GM12878 (cell line): Measurements from ENCODE around the gene ANXA3. TPM values are rescaled to one million over a fixed set of nuclear protein-coding genes. Genes with fewer than 3 reads are reported as not detected.

Experiments
- ASH2L ChIP-seq: fragments of 300-600, 200-600 bp; sonication (generic); IDR thresholded peaks from 2 replicates; pipeline ENCODE4 v1.6.1; 2017; ENCODE audit warnings: low read depth, mild to moderate bottlenecking, borderline replicate concordance
- BCLAF1 ChIP-seq: fragments of 450-650 bp; IDR thresholded peaks from 2 replicates; pipeline ENCODE4 v1.6.1; 2017; ENCODE audit warnings: antibody characterized with exemption, mild to moderate bottlenecking, moderate library complexity
- BMI1 ChIP-seq: fragments of 450-650 bp; IDR thresholded peaks from 2 replicates; pipeline ENCODE4 v1.6.1; 2016; ENCODE audit warnings: mild to moderate bottlenecking, moderate library complexity, borderline replicate concordance
- BRCA1 ChIP-seq: IDR thresholded peaks from 2 replicates; pipeline ENCODE4 v1.6.1; 2011; ENCODE audit warnings: low read depth, low read length, improper control_type of control experiment
- CHD4 ChIP-seq: fragments of 200-600 bp; sonication (generic); IDR thresholded peaks from 2 replicates; pipeline ENCODE4 v1.6.1; 2016; ENCODE audit warnings: mild to moderate bottlenecking
- IKZF2 ChIP-seq, 2 experiments: fragments of 450-650 bp; IDR thresholded peaks; 2 replicates each; pipeline ENCODE4 v1.6.1; 2017; ENCODE audit warnings: mild to moderate bottlenecking in 2 of 2, moderate library complexity in 2 of 2
- NFXL1 ChIP-seq: fragments of 450-650 bp; IDR thresholded peaks from 2 replicates; pipeline ENCODE4 v1.6.1; 2017; ENCODE audit warnings: antibody characterized with exemption, mild to moderate bottlenecking, borderline replicate concordance
- PBX3 ChIP-seq: IDR thresholded peaks from 2 replicates; pipeline ENCODE4 v1.6.1; 2011; ENCODE audit warnings: mild to moderate bottlenecking, low read depth, low read length, moderate library complexity; ENCODE audit not compliant: insufficient replicate concordance
- RELA ChIP-seq: fragments of 450-650 bp; IDR thresholded peaks from 2 replicates; pipeline ENCODE4 v1.8.0; 2014; ENCODE audit warnings: borderline replicate concordance; ENCODE audit not compliant: partially characterized antibody
- ZBTB40 ChIP-seq: fragments of 450-650 bp; IDR thresholded peaks from 2 replicates; pipeline ENCODE4 v1.6.1; 2016; ENCODE audit warnings: mild to moderate bottlenecking, moderate library complexity, borderline replicate concordance
- ZNF274 ChIP-seq: IDR thresholded peaks from one replicate; pipeline ENCODE4 v1.8.0; 2011; ENCODE audit not compliant: insufficient read length, insufficient read depth
- polyA plus RNA-seq, 11 experiments: library from polyadenylated mRNA; depleted of rRNA in 4 of 11; unstranded in 6 of 11; stranded (reverse) in 5 of 11; fragments of >200 nt; fragmentation: Nextera tagmentation in 4 of 11; fragmentation: Illumina TruSeq in 1 of 11; extraction: Ambion mirVana in 4 of 11; extraction: Trizol in 1 of 11; gene quantifications; 1 replicate in 1 of 11; 2 replicates in 10 of 11; pipeline versions ENCODE4 v1.2.1 to v1.2.3, GENCODE V29; 2011 to 2016; ENCODE audit warnings: inconsistent platforms in 2 of 11, missing spikeins in 2 of 11, low read depth in 1 of 11
- total RNA-seq, 4 experiments: library from RNA; depleted of rRNA in 3 of 4; stranded (reverse); fragments of >200 nt in 3 of 4; fragmentation: Illumina TruSeq in 1 of 4; extraction: Trizol in 1 of 4; gene quantifications; 2 replicates each; pipeline versions ENCODE4 v1.2.1 to v1.2.3, GENCODE V29; 2013 to 2021
- TF ChIP-seq, protein P1 (sequence below): fragments of 450-650 bp; IDR thresholded peaks from 2 replicates; pipeline ENCODE4 v1.6.1; 2017; ENCODE audit warnings: low read depth, mild to moderate bottlenecking, moderate library complexity

The ANXA3 gene
- total and polyA plus RNA-seq, 10 of the 15 experiments (the other 5 are each of a cell fraction or from before 2014, with no cell fraction given), result 0.28 to 14.7 (median 0.91) TPM

DNA sequence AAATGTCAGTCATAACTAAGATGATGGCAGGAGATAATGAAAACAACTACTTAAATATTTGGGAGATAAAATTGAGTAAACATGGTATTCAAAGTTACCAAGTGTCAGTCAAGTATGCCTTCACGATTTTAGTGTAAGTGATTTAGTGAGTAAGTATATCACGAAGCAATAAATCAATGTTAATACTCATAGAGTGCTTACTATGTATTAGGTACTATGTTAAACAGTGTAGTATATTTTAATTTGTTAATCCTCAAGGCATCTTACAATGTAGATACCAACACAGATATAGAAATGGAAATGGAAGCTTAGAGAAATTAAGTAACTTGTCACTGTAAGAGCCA, 59.6 kb downstream of the ANXA3 start (continued):
- TF ChIP-seq ZBTB40, result no peak
- TF ChIP-seq ZNF274, result no peak
- TF ChIP-seq PBX3, result no peak
- TF ChIP-seq ASH2L, result no peak
- TF ChIP-seq, protein P1, sequence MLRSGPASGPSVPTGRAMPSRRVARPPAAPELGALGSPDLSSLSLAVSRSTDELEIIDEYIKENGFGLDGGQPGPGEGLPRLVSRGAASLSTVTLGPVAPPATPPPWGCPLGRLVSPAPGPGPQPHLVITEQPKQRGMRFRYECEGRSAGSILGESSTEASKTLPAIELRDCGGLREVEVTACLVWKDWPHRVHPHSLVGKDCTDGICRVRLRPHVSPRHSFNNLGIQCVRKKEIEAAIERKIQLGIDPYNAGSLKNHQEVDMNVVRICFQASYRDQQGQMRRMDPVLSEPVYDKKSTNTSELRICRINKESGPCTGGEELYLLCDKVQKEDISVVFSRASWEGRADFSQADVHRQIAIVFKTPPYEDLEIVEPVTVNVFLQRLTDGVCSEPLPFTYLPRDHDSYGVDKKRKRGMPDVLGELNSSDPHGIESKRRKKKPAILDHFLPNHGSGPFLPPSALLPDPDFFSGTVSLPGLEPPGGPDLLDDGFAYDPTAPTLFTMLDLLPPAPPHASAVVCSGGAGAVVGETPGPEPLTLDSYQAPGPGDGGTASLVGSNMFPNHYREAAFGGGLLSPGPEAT, result no peak
- TF ChIP-seq RELA, result no peak
- no peak for TF ChIP-seq BRCA1
- TF ChIP-seq IKZF2 (IDR thresholded peaks at IDR 0.05), result no peak
- TF ChIP-seq CHD4, result no peak
- no peak for TF ChIP-seq BCLAF1
- TF ChIP-seq NFXL1, result no peak
- no peak for TF ChIP-seq BMI1
